CD14-positive monocyte (primary cell): ENCODE results near the gene MUC5B. TPM values are rescaled to one million over a fixed set of nuclear protein-coding genes. Genes with fewer than 3 reads are reported as not detected.
"Not testable (repeated sequence)": the region's sequence is repeated elsewhere in the genome, so short reads cannot be mapped to it uniquely, and the experiment has no call there.

Experiments used
- DNase-seq, 3 donors: peaks; one replicate each; pipeline ENCODE4 v3.0.0-alpha.2; 2011 to 2022
- H2AFZ ChIP-seq: 2 replicates; pipeline ENCODE4 v1.6.0; 2012; ENCODE audit warnings: mild to moderate bottlenecking, low read depth, low read length, inconsistent platforms; ENCODE audit not compliant: insufficient read depth, poor library complexity, severe bottlenecking
- H3K27ac ChIP-seq, 2 donors: 1 replicate in 1 of 2; 2 replicates in 1 of 2; pipeline ENCODE4 v1.5.1; 2012 to 2013; ENCODE audit warnings: low read length in 2 of 2, control low read depth in 1 of 2, inconsistent platforms in 1 of 2, low read depth in 1 of 2, mild to moderate bottlenecking in 1 of 2
- H3K27me3 ChIP-seq, 2 donors: one replicate each; pipeline versions ENCODE4 v1.6.0 to v1.6.1; 2011 to 2013; ENCODE audit warnings: low read length in 2 of 2; ENCODE audit not compliant: control insufficient read depth in 2 of 2, insufficient read depth in 2 of 2
- H3K36me3 ChIP-seq, 2 donors: replicated peaks in 1 of 2; 1 replicate in 1 of 2; 2 replicates in 1 of 2; pipeline versions ENCODE4 v1.5.1 to v1.6.1; 2012 to 2013; ENCODE audit warnings: low read length in 2 of 2, control low read depth in 1 of 2, inconsistent platforms in 1 of 2, mild to moderate bottlenecking in 1 of 2; ENCODE audit not compliant: insufficient read depth in 2 of 2, control insufficient read depth in 1 of 2
- H3K4me1 ChIP-seq, 2 donors: 1 replicate in 1 of 2; 2 replicates in 1 of 2; pipeline versions ENCODE4 v1.5.1 to v1.6.1; 2012 to 2013; ENCODE audit warnings: low read length in 2 of 2, control low read depth in 1 of 2, inconsistent platforms in 1 of 2, mild to moderate bottlenecking in 1 of 2, moderate library complexity in 1 of 2; ENCODE audit not compliant: insufficient read depth in 2 of 2, control insufficient read depth in 1 of 2
- H3K4me2 ChIP-seq: replicated peaks from 2 replicates; pipeline ENCODE3; 2012; ENCODE audit warnings: low read length, moderate library complexity, mild to moderate bottlenecking; ENCODE audit not compliant: poor library complexity, severe bottlenecking; ENCODE audit errors: extremely low read depth
- H3K4me3 ChIP-seq, 3 experiments: fragments of 200-600 bp in 1 of 3; sonication (generic) in 1 of 3; replicated peaks in 1 of 3; 1 replicate in 2 of 3; 2 replicates in 1 of 3; pipeline ENCODE4 v1.5.1; 2011 to 2013; ENCODE audit warnings: low read length in 3 of 3, mild to moderate bottlenecking in 3 of 3, control low read depth in 2 of 3, low read depth in 2 of 3, inconsistent platforms in 1 of 3, moderate library complexity in 1 of 3
- H3K79me2 ChIP-seq: 2 replicates; pipeline ENCODE4 v1.6.0; 2012; ENCODE audit warnings: mild to moderate bottlenecking, control low read depth, inconsistent platforms, low read length, moderate library complexity; ENCODE audit not compliant: insufficient read depth
- H3K9ac ChIP-seq: 2 replicates; pipeline ENCODE4 v1.6.0; 2017; ENCODE audit warnings: low read length, mild to moderate bottlenecking; ENCODE audit not compliant: insufficient read depth, poor library complexity, severe bottlenecking
- H3K9me3 ChIP-seq, 2 donors: replicated peaks in 1 of 2; 1 replicate in 1 of 2; 2 replicates in 1 of 2; pipeline versions ENCODE4 v1.5.1 to v1.6.1; 2012 to 2013; ENCODE audit warnings: low read length in 2 of 2, control low read depth in 1 of 2; ENCODE audit not compliant: control insufficient read depth in 1 of 2, insufficient read depth in 1 of 2
- H4K20me1 ChIP-seq: 2 replicates; pipeline ENCODE4 v1.6.0; 2012; ENCODE audit warnings: mild to moderate bottlenecking, low read length, control low read depth, moderate library complexity; ENCODE audit not compliant: insufficient read depth
- H3K27ac Mint-ChIP-seq, 7 donors: one replicate each; pipeline ENCODE4 v1.8.0; 2020; ENCODE audit warnings: mild to moderate bottlenecking in 7 of 7, mixed read lengths in 7 of 7, moderate library complexity in 6 of 7, inconsistent platforms in 2 of 7
- H3K27me3 Mint-ChIP-seq, 3 donors: one replicate each; pipeline ENCODE4 v1.8.0; 2021 to 2022; ENCODE audit warnings: low read depth in 3 of 3, mild to moderate bottlenecking in 3 of 3, mixed read lengths in 3 of 3, moderate library complexity in 3 of 3, inconsistent platforms in 1 of 3
- H3K36me3 Mint-ChIP-seq, 2 donors: one replicate each; pipeline ENCODE4 v1.8.0; 2020; ENCODE audit warnings: mixed read lengths in 2 of 2, inconsistent platforms in 1 of 2, mild to moderate bottlenecking in 1 of 2
- H3K4me1 Mint-ChIP-seq: one replicate; pipeline ENCODE4 v1.8.0; 2020; ENCODE audit warnings: mild to moderate bottlenecking, mixed read lengths
- H3K4me3 Mint-ChIP-seq, 2 donors: one replicate each; pipeline ENCODE4 v1.8.0; 2020; ENCODE audit warnings: mild to moderate bottlenecking in 2 of 2, mixed read lengths in 2 of 2, moderate library complexity in 1 of 2
- H3K9me3 Mint-ChIP-seq, 7 donors: one replicate each; pipeline ENCODE4 v1.8.0; 2020 to 2022; ENCODE audit warnings: mixed read lengths in 7 of 7, mild to moderate bottlenecking in 6 of 7, moderate library complexity in 6 of 7, inconsistent platforms in 2 of 7
- WGBS: methylation state at CpG from one replicate; pipeline ENCODE4 v1.1.5; 2013; ENCODE audit warnings: missing lambda C conversion rate; ENCODE audit not compliant: insufficient coverage; 5-methylcytosine and 5-hydroxymethylcytosine counted together
- intact Hi-C, 2 donors: fragments of 100-400 bp; cut with micrococcal nuclease; formaldehyde crosslinking; loops; one replicate each; pipeline versions ENCODE4 v1.15.0 to v1.15.1; 2023
- polyA plus RNA-seq, 3 donors: library from polyadenylated mRNA; depleted of rRNA in 1 of 3; unstranded in 2 of 3; stranded (reverse) in 1 of 3; fragments of 300-500 nt in 2 of 3; fragments of >200 nt in 1 of 3; fragmentation: Illumina TruSeq in 2 of 3; gene quantifications; 1 replicate in 2 of 3; 2 replicates in 1 of 3; pipeline ENCODE4 v1.2.3, GENCODE V29; 2012 to 2021

The MUC5B gene
- polyA plus RNA-seq, 3 donors: not detected

- 76% methylated on average over 8 of the region's 15 CpGs for WGBS
- H3K9me3 Mint-ChIP-seq: peaks cover under 1 to 14% (median 7%) of the 10 kb centered on the region in 7 donors
- H4K20me1 ChIP-seq, intact Hi-C loops, H3K36me3 Mint-ChIP-seq, H3K4me3 ChIP-seq, H3K27me3 Mint-ChIP-seq, H3K9ac ChIP-seq, H3K4me1 ChIP-seq, H3K79me2 ChIP-seq, H3K4me3 Mint-ChIP-seq, H3K27ac ChIP-seq, H3K27me3 ChIP-seq, H3K4me1 Mint-ChIP-seq, H3K36me3 ChIP-seq, DNase-seq, H3K4me2 ChIP-seq, H3K27ac Mint-ChIP-seq, H2AFZ ChIP-seq: not testable (repeated sequence)
- H3K9me3 ChIP-seq: peaks cover 23 to 49% of the 10 kb centered on the region in 2 donors
Observed at GRCh38 chr11:1188451-1189130, 34.3 kb upstream of the MUC5B start.

DNA sequence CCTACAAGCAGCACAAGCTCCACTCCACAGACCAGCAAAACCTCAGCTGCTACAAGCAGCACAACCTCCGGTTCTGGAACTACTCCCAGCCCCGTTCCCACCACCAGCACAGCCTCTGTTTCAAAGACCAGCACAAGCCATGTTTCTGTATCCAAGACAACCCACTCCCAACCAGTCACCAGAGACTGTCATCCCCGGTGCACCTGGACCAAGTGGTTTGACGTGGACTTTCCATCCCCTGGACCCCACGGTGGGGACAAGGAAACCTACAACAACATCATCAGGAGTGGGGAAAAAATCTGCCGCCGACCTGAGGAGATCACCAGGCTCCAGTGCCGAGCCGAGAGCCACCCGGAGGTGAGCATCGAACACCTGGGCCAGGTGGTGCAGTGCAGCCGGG lies 33.0 kb upstream of the MUC5B start:
- H3K4me3 ChIP-seq, H3K27me3 Mint-ChIP-seq, H4K20me1 ChIP-seq, H3K27ac ChIP-seq, H3K36me3 Mint-ChIP-seq, H3K4me1 Mint-ChIP-seq, H3K4me2 ChIP-seq, H3K79me2 ChIP-seq, intact Hi-C loops, H3K4me1 ChIP-seq, H3K27ac Mint-ChIP-seq, H2AFZ ChIP-seq, H3K9ac ChIP-seq, DNase-seq, H3K4me3 Mint-ChIP-seq, H3K36me3 ChIP-seq, H3K27me3 ChIP-seq: not testable (repeated sequence)
- H3K9me3 Mint-ChIP-seq: peaks cover 0 to 22% (median 6%) of the 10 kb centered on the region in 7 donors
- WGBS: 85% methylated on average over 2 of the region's 12 CpGs
- H3K9me3 ChIP-seq: peaks cover 22 to 58% of the 10 kb centered on the region in 2 donors

GRCh38 chr11:1191786-1192470 lies 30.9 kb upstream of the MUC5B start:
- H4K20me1 ChIP-seq, H3K9ac ChIP-seq, H3K79me2 ChIP-seq, H3K4me1 Mint-ChIP-seq, H3K4me2 ChIP-seq, DNase-seq, H3K27ac ChIP-seq, H3K27ac Mint-ChIP-seq, H3K36me3 ChIP-seq, H3K4me1 ChIP-seq, intact Hi-C loops, H3K4me3 Mint-ChIP-seq, H3K4me3 ChIP-seq, H2AFZ ChIP-seq, H3K27me3 Mint-ChIP-seq, H3K27me3 ChIP-seq, H3K36me3 Mint-ChIP-seq: not testable (repeated sequence)
- H3K9me3 ChIP-seq: peaks cover 2 to 38% of the 10 kb centered on the region in 2 donors
- peaks cover 0 to 25% (median 6%) of the 10 kb centered on the region in 7 donors for H3K9me3 Mint-ChIP-seq
- 93% methylated on average over 14 of the region's 22 CpGs for WGBS
